Measurements from ENCODE around the gene IRX3. TPM values are rescaled to one million over a fixed set of nuclear protein-coding genes. Genes with fewer than 3 reads are reported as not detected.

IRX3 gene
- polyA plus RNA-seq, 6 donors from 2014 or later, result not detected

- no peaks in the 10 kb centered on the region for H3K4me1 Mint-ChIP-seq
- H3K4me3 Mint-ChIP-seq, result no peak overlapping the region
- peaks cover 0 to 15% (median 9%) of the 10 kb centered on the region in 3 donors for H3K27me3 Mint-ChIP-seq
- peaks cover 0 to 4% (median 1%) of the 10 kb centered on the region in 7 donors for H3K9me3 Mint-ChIP-seq
- ATAC-seq (ENCODE audit: low read depth in 2 of 2) (no peak), DNase-seq (no peak)
- H3K27ac Mint-ChIP-seq, result no peak overlapping the region
- no peaks in the 10 kb centered on the region for H3K36me3 Mint-ChIP-seq
Observed at GRCh38 chr16:54313789-54314188, 27.2 kb upstream of the IRX3 start.

- ATAC-seq (ENCODE audit: low read depth in 2 of 2), result no peak
- no peak overlapping the region for H3K4me3 Mint-ChIP-seq
- H3K27ac Mint-ChIP-seq, result no peak overlapping the region
Observed at GRCh38 chr16:54312502-54312991, 26.0 kb upstream of the IRX3 start.

DNA sequence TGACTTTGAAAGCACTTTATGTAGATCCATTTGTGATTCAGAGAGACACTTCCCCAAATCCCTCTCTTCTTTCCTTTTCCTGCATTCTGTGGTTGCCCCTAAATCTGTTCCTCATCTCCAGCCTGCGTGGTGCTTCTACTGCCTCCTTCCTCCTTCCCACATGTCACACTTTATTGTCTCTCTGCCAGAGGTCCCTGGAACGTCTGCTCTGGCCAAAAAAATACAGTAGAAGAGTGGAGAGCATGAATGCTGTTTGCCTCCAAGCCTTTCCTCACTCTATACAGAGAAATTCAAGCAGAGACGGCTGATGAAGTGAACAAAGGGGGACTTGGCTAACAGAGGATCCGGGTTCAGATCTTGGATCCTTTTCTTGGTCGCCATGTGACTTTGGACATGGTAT, 22.8 kb upstream of the IRX3 start:
- H3K27me3 Mint-ChIP-seq, result peaks cover 8 to 14% (median 11%) of the 10 kb centered on the region in 3 donors
- DNase-seq (no peak), ATAC-seq (ENCODE audit: low read depth in 2 of 2) (no peak)
- H3K4me1 Mint-ChIP-seq, result no peaks in the 10 kb centered on the region
- no peak overlapping the region for H3K4me3 Mint-ChIP-seq
- H3K27ac Mint-ChIP-seq, result no peak overlapping the region
- no peaks in the 10 kb centered on the region for H3K36me3 Mint-ChIP-seq
- peaks cover 0 to 3% (median 0%) of the 10 kb centered on the region in 7 donors for H3K9me3 Mint-ChIP-seq

More at GRCh38 chr16:54312502-54312991, 26.0 kb upstream of the IRX3 start:
- H3K9me3 Mint-ChIP-seq, result peaks cover 0 to 4% (median 1%) of the 10 kb centered on the region in 7 donors
- no peaks in the 10 kb centered on the region for H3K4me1 Mint-ChIP-seq
- no peak for DNase-seq
- peaks cover 4 to 11% (median 9%) of the 10 kb centered on the region in 3 donors for H3K27me3 Mint-ChIP-seq
- H3K36me3 Mint-ChIP-seq, result no peaks in the 10 kb centered on the region

- Mint-ChIP-seq H3K27ac (no peak overlapping the region), H3K36me3 (no peaks in the 10 kb centered on the region), H3K27me3 (peaks cover 13 to 24% (median 16%) of the 10 kb centered on the region in 3 donors), H3K9me3 (peaks cover 0 to 2% (median 0%) of the 10 kb centered on the region in 7 donors), H3K4me1 (no peaks in the 10 kb centered on the region), H3K4me3 (no peak overlapping the region)
- ATAC-seq (ENCODE audit: low read depth in 2 of 2) (no peak), DNase-seq (no peak)
Observed at GRCh38 chr16:54305080-54305479, 18.5 kb upstream of the IRX3 start.

- Mint-ChIP-seq H3K4me1 (no peaks in the 10 kb centered on the region), H3K36me3 (no peaks in the 10 kb centered on the region), H3K27me3 (peaks cover 9 to 26% (median 16%) of the 10 kb centered on the region in 3 donors), H3K27ac (no peak overlapping the region), H3K4me3 (no peak overlapping the region), H3K9me3 (peaks cover 0 to 2% (median 0%) of the 10 kb centered on the region in 7 donors)
- ATAC-seq (ENCODE audit: low read depth in 2 of 2) (no peak), DNase-seq (no peak)
Observed at GRCh38 chr16:54303613-54304012, 17.0 kb upstream of the IRX3 start.

DNA sequence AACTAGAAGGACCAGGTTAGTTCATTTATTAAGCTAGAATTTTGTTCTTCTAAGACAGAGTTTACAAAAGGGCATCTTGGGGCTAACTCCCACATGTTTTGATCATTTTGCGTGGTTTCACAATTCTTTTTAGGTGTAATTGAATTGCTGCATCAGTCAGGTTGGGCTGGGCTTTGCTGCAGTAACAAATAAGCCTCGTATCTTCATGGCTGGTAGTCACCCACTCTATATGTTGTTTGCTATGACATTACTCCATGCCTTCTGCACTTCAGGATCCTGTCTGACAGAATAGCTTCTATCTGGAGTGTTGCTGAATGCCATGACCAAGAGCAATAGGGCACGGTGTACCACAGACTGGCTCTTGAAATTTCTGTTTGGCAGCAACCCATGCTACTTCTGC, 10.6 kb upstream of the IRX3 start:
- no peak overlapping the region for H3K27ac Mint-ChIP-seq
- ATAC-seq (ENCODE audit: low read depth in 2 of 2) (no peak), DNase-seq (no peak)
- H3K4me3 Mint-ChIP-seq, result no peak overlapping the region
- H3K4me1 Mint-ChIP-seq, result no peaks in the 10 kb centered on the region
- H3K36me3 Mint-ChIP-seq, result no peaks in the 10 kb centered on the region
- peaks cover 24 to 50% (median 25%) of the 10 kb centered on the region in 3 donors for H3K27me3 Mint-ChIP-seq
- H3K9me3 Mint-ChIP-seq, result peaks cover 2 to 26% (median 7%) of the 10 kb centered on the region in 7 donors

- H3K36me3 Mint-ChIP-seq, result no peaks in the 10 kb centered on the region
- DNase-seq, result no peak
- no peaks in the 10 kb centered on the region for H3K4me1 Mint-ChIP-seq
- H3K4me3 Mint-ChIP-seq, result no peak overlapping the region
- no peak overlapping the region for H3K27ac Mint-ChIP-seq
- no peak for ATAC-seq (ENCODE audit: low read depth in 2 of 2)
- H3K9me3 Mint-ChIP-seq, result peaks cover 2 to 26% (median 7%) of the 10 kb centered on the region in 7 donors
- H3K27me3 Mint-ChIP-seq, result peaks cover 25 to 55% (median 30%) of the 10 kb centered on the region in 3 donors
Observed at GRCh38 chr16:54296543-54296942, 10.0 kb upstream of the IRX3 start.

- peaks cover 9 to 13% (median 10%) of the 10 kb centered on the region in 3 donors for H3K4me1 Mint-ChIP-seq
Observed at GRCh38 chr16:54291656-54292487, 5.3 kb upstream of the IRX3 start.

DNA sequence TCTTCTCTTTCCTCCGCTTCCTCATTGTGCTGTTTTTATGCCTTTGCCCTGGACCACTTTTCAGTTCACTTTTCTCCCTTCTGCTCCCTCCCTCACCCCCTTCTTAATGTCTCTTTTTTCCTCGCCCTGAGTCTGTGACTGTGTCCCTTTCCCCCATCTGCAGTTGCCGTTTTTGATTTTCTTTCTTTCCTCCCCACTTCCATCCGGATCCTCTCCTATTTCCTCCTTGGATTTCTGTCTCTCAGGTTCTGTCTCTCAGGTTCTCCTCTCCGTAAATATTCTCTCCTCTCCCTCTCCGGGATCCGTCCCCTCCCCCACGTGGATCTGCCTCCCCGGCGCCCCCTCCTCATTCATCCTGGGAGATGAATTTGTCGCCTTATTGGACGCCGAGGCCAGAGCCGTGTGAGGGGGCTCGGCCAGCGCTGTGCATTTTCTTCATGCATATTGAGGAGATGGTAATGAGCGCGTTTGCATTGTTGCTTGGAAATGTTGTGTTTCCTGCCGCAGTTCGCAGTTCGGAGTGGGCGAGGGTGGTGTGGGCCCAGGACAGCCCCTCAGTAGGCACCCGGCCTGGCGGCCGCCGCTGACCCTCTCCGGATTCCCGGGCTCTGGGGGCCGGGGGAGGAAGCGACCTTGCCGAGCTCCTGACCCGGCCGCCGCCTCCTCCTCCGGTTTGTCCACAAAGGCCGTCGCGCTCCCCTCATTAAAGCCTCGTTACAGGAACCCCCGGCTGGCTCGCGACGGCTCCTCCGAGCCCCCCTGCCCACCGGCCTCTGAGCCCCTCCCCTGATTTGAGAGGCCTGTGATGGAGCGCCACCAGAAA, 4.5 kb upstream of the IRX3 start:
- Mint-ChIP-seq H3K4me1 (peaks cover 16 to 17% (median 17%) of the 10 kb centered on the region in 3 donors), H3K9me3 (peaks cover 2 to 14% (median 4%) of the 10 kb centered on the region in 7 donors), H3K27ac (no peak overlapping the region), H3K4me3 (no peak overlapping the region), H3K27me3 (peaks cover 42 to 88% (median 71%) of the 10 kb centered on the region in 3 donors), H3K36me3 (peaks cover 0 to 24% of the 10 kb centered on the region in 2 donors)
- DNase-seq (no peak), ATAC-seq (ENCODE audit: low read depth in 2 of 2) (no peak)

More at GRCh38 chr16:54291656-54292487, 5.3 kb upstream of the IRX3 start:
- Mint-ChIP-seq H3K4me3 (no peak overlapping the region), H3K27ac (no peak overlapping the region), H3K27me3 (peaks cover 37 to 84% (median 63%) of the 10 kb centered on the region in 3 donors), H3K36me3 (peaks cover 0 to 16% of the 10 kb centered on the region in 2 donors), H3K9me3 (peaks cover 2 to 22% (median 7%) of the 10 kb centered on the region in 7 donors)
- ATAC-seq (ENCODE audit: low read depth in 2 of 2), result no peak
- DNase-seq, result no peak

DNA sequence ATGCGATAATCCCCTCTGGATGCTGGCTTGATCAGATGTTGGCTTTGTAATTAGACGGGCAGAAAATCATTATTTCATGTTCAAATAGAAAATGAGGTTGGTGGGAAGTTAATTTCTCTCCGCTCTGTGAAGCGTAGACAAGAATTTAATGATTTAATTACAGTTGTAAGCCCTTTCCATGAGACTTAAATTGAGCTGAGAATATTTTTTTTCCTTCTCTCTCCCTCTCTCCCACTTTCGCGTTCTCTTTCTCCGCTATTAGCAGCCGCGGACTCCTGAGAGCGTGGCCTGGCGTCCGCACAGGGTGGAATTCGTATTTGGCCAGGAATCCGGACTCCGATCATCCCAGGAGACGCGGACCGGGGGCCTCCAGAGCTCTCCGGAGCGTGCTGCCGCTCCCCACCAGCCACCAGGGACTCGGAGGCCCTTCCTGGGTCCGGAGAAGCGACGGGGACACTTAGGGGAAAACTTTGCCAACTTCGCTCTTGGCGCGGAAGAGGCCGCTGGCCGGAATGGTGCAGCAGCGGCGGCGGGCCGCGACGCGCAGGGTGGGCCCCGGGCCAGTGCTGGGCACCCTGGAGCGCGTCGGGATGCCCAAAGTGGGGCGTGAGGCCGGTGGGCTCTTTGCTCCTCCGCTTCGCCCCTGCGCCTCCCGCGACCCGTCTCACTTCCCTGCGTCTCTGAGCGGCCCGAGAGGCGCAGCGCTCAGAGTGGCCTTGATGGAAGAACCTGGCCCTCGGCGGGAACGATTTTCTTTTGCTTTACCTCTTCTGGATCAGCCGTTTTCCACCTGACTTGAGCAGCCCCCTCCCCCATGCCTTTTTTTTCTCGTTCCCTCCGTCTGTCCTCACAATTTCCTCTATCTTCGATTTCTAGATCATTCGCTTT, 3.6 kb upstream of the IRX3 start:
- H3K27me3 Mint-ChIP-seq, result peaks cover 42 to 93% (median 75%) of the 10 kb centered on the region in 3 donors
- H3K4me3 Mint-ChIP-seq, result no peak overlapping the region
- ATAC-seq (ENCODE audit: low read depth in 2 of 2) (no peak), DNase-seq (no peak)
- H3K4me1 Mint-ChIP-seq, result peaks cover 18 to 19% (median 19%) of the 10 kb centered on the region in 3 donors
- peaks cover 0 to 10% (median 3%) of the 10 kb centered on the region in 7 donors for H3K9me3 Mint-ChIP-seq
- no peak overlapping the region for H3K27ac Mint-ChIP-seq
- H3K36me3 Mint-ChIP-seq, result peaks cover 0 to 27% of the 10 kb centered on the region in 2 donors

DNA sequence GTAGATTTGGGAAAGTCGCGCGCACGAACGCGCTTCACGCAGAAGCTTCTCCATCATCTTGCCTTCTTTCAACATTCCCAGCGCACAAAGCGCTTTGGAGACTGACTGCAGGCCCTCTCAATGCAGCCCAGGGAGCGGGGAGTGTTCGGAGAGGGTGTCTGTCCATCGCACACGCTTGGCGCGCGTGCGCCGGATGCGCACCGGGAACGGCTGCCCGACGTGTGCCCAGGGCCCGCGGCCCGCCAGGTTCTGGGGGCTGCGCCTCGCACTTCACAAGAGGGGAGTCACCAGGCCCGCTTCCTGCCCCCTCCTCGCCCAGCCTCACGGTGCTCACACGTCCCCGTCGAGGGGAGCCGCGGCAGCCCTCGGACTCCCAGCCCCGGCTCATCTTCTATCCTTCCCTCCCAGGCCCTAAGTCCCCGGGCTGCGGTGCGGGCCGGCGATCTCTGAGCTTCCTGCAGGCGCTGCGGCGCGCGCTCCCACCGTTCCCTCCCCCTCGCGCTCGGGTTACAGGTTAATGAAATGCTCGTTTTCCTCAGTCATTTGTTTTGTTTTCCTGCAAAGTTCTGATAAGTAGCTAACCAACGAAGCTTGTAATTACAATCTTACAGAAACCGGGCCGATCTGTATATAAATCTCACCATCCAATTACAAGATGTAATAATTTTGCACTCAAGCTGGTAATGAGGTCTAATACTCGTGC, 2.8 kb upstream of the IRX3 start:
- Mint-ChIP-seq H3K27ac (no peak overlapping the region), H3K9me3 (peaks cover 0 to 4% (median under 1%) of the 10 kb centered on the region in 7 donors), H3K36me3 (peaks cover 0 to 31% of the 10 kb centered on the region in 2 donors), H3K4me1 (peaks cover 21 to 23% (median 23%) of the 10 kb centered on the region in 3 donors), H3K4me3 (peak overlapping the region in 1 of 8 donors; percentile 42), H3K27me3 (peaks cover 36 to 90% (median 74%) of the 10 kb centered on the region in 3 donors)
- ATAC-seq (ENCODE audit: low read depth in 2 of 2), result no peak
- DNase-seq, result no peak

DNA sequence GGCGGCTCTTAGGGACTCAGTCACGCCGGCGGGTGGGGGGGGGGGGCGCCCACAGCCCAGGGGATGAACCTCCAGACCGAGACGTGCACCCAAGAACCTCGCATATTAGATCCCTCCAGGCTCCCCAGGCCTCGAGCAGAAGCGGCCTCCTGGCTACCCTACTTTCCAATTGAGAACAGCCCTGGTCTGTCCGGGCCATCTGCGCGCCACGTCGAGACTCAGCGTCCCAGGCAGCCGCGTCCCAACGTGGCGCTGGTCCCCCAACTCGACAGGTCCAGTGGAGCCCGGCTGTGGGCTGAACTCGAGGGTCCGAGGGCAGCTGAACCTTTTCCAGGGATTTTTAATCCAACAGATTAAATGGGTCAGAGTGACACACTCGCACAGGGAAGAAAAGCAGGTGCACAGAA, 2.3 kb upstream of the IRX3 start:
- Mint-ChIP-seq H3K27ac (no peak overlapping the region), H3K9me3 (peaks cover 0 to 4% (median 0%) of the 10 kb centered on the region in 7 donors), H3K4me3 (no peak overlapping the region), H3K27me3 (peaks cover 32 to 86% (median 73%) of the 10 kb centered on the region in 3 donors), H3K4me1 (peaks cover 21 to 23% (median 23%) of the 10 kb centered on the region in 3 donors), H3K36me3 (peaks cover 0 to 32% of the 10 kb centered on the region in 2 donors)
- DNase-seq, result no peak
- ATAC-seq (ENCODE audit: low read depth in 2 of 2), result no peak

All from naive B cell (primary cell).